NT2/D1 (cell line): ENCODE measurements around the gene CYSTM1.
A peak's percentile ranks its signal among the peaks of the same experiment; 100 is the strongest.

ENCODE experiments used
- DNase-seq: peaks from one replicate; pipeline ENCODE4 v3.0.0-alpha.2; 2011; ENCODE audit warnings: low read depth, low spot score
- H3K27me3 ChIP-seq: 2 replicates; pipeline ENCODE4 v1.6.0; 2011; ENCODE audit warnings: mild to moderate bottlenecking; ENCODE audit not compliant: insufficient read length, insufficient read depth
- H3K36me3 ChIP-seq: 2 replicates; pipeline ENCODE4 v1.6.1; 2011; ENCODE audit warnings: mild to moderate bottlenecking, low read length, mixed read lengths; ENCODE audit not compliant: insufficient read depth, insufficient read length
- H3K4me1 ChIP-seq: 2 replicates; pipeline ENCODE4 v1.5.1; 2011; ENCODE audit not compliant: insufficient read depth, insufficient read length
- H3K4me3 ChIP-seq: 2 replicates; pipeline ENCODE4 v1.5.1; 2011; ENCODE audit warnings: low read depth; ENCODE audit not compliant: insufficient read length
- H3K9ac ChIP-seq: 2 replicates; pipeline ENCODE4 v1.6.0; 2011; ENCODE audit warnings: low read depth; ENCODE audit not compliant: insufficient read length
- H3K9me3 ChIP-seq: 2 replicates; pipeline ENCODE4 v1.5.1; 2011; ENCODE audit warnings: mild to moderate bottlenecking, low read length; ENCODE audit not compliant: insufficient read depth
- SUZ12 ChIP-seq: IDR thresholded peaks from 2 replicates; pipeline ENCODE4 v1.6.1; 2011; ENCODE audit not compliant: insufficient read length, insufficient read depth; ENCODE audit errors: extremely low read depth
- YY1 ChIP-seq: IDR thresholded peaks from 2 replicates; pipeline ENCODE4 v1.6.1; 2011; ENCODE audit not compliant: insufficient read length, insufficient read depth
- ZNF274 ChIP-seq: IDR thresholded peaks from 2 replicates; pipeline ENCODE4 v1.6.1; 2011; ENCODE audit warnings: mild to moderate bottlenecking, low read depth, low read length

The CYSTM1 gene

DNA sequence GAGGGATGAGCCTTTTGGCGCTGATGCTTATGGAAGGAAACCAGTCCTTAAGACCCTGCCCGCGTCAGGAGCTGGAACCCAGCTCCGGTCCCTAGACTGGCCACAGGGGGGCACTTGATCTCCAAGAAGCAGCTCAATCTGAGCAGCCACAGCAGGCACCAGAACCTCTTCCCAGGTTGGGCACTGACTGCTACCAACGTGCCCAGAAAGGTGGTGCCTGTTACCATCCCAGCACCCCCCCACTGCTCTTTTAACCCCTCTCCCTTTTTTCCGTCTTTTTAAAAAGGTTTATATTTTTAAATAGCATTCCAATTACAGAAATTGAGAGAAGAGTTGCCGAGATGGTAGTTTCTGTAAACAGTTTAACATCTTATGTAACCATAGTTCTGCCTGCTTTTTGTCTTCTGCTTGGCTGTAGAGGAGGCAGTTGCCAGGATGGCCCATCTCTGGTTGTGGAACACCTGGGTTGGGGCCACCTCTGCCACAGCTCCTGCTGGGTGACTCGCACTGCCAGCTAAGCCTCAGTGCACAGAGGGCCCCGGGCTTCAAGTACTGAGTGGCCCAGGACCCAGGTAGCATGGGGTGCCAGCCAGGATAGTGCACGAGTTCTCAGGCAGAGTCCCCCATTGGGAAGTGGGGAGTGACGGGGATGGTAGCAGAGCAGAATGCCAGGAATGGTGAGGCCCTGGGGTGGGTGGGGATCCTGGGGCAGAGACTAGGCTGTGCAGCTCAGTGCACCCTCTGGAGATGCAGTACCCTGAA lies 65.1 kb downstream of the CYSTM1 start:
- TF ChIP-seq YY1, result no peak
- TF ChIP-seq ZNF274, result no peak
- no peak for TF ChIP-seq SUZ12
- H3K9ac ChIP-seq, result no peak overlapping the region

DNA sequence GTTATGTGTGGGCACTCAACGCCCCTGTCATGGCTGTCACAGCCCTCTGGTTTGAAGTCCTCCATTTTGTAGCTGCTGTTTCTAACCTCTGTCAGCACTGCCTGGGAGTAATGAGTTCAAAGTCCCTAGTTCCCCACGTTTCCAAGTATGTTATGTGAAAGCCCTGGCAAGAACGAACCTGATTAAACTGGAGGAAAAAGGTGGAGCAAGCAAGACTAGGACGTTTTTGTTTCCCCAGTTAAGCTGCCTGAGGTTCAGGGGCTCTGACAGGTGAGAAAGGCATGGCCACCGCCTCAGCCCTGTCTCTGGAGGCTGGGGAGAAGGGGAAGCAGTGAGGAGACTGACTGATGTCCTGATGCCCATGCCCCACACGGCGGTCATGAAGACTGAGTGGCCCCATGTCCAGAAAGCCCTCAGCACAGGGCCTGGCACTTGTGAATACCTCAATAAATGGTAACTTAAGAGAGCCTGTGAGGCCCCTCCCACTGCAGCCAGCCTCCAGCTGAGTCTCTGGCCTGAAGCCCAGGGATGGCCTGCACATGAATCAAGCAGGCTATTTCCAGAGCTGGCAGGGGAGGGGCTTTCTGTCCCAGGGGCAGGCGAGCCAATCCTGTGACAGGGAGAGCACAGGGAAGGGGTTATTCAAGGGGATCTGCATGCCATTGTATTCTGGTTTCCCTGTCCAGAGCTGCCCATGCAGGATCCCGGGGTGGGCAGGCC lies 66.2 kb downstream of the CYSTM1 start:
- H3K4me1 ChIP-seq, result peaks cover 19% of the 10 kb centered on the region
- no peaks in the 10 kb centered on the region for H3K9me3 ChIP-seq
- no peak overlapping the region for H3K4me3 ChIP-seq
- no peaks in the 10 kb centered on the region for H3K27me3 ChIP-seq
- peaks cover 33% of the 10 kb centered on the region for H3K36me3 ChIP-seq
- H3K9ac ChIP-seq, result no peak overlapping the region
- DNase-seq, result peak; percentile 69
- no peak for TF ChIP-seq SUZ12
- TF ChIP-seq YY1, result no peak
- TF ChIP-seq ZNF274, result no peak

More for the DNA sequence above, 65.1 kb downstream of the CYSTM1 start:
- Histone ChIP-seq H3K36me3 (peaks cover 23% of the 10 kb centered on the region), H3K4me3 (no peak overlapping the region), H3K27me3 (no peaks in the 10 kb centered on the region), H3K4me1 (peaks cover 17% of the 10 kb centered on the region), H3K9me3 (no peaks in the 10 kb centered on the region)
- peak; percentile 54 for DNase-seq

DNA sequence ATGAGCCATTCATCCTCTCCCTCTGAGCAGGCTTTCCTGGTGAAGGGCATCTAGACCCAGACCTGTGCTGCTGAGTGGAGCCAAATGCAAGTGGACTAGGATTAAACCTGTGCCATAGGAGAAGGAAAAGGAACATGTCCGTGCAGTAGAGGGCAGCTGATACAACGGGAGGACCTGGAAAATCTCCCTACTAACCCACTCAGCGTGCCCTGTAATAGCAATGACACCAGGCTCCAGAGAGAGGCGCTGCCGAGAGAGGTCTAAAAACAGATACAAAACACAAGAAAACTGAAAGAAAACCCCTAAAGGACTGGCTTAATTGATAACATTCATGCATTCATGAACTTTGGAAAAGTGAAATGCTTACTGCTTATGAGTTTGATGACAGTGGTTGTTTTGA lies 67.1 kb downstream of the CYSTM1 start:
- no peak overlapping the region for H3K4me3 ChIP-seq

GRCh38 chr5:140242890-140243585 lies 68.0 kb downstream of the CYSTM1 start:
- H3K9me3 ChIP-seq, result no peaks in the 10 kb centered on the region
- H3K4me3 ChIP-seq, result no peak overlapping the region
- H3K27me3 ChIP-seq, result no peaks in the 10 kb centered on the region
- peaks cover 34% of the 10 kb centered on the region for H3K36me3 ChIP-seq
- no peak overlapping the region for H3K9ac ChIP-seq
- H3K4me1 ChIP-seq, result peaks cover 19% of the 10 kb centered on the region
- DNase-seq, result no peak
- no peak for TF ChIP-seq YY1
- TF ChIP-seq ZNF274, result no peak
- no peak for TF ChIP-seq SUZ12

More for the DNA sequence above, 67.1 kb downstream of the CYSTM1 start:
- Histone ChIP-seq H3K27me3 (no peaks in the 10 kb centered on the region), H3K9ac (no peak overlapping the region), H3K4me1 (peaks cover 19% of the 10 kb centered on the region), H3K9me3 (no peaks in the 10 kb centered on the region), H3K36me3 (peaks cover 34% of the 10 kb centered on the region)
- TF ChIP-seq YY1 (no peak), SUZ12 (no peak), ZNF274 (no peak)
- no peak for DNase-seq

- Histone ChIP-seq H3K4me3 (no peak overlapping the region), H3K9me3 (no peaks in the 10 kb centered on the region), H3K4me1 (peaks cover 19% of the 10 kb centered on the region), H3K36me3 (peaks cover 38% of the 10 kb centered on the region), H3K27me3 (no peaks in the 10 kb centered on the region), H3K9ac (no peak overlapping the region)
- TF ChIP-seq SUZ12, result no peak
- no peak for TF ChIP-seq YY1
- TF ChIP-seq ZNF274, result no peak
- DNase-seq, result no peak
These were observed 68.8 kb downstream of the CYSTM1 start for GRCh38 chr5:140243706-140244250.

GRCh38 chr5:140244525-140245025 lies 69.6 kb downstream of the CYSTM1 start:
- DNase-seq, result peak; percentile 78
- peaks cover 43% of the 10 kb centered on the region for H3K36me3 ChIP-seq
- H3K9me3 ChIP-seq, result no peaks in the 10 kb centered on the region
- H3K4me1 ChIP-seq, result peaks cover 19% of the 10 kb centered on the region
- H3K27me3 ChIP-seq, result no peaks in the 10 kb centered on the region
- no peak overlapping the region for H3K9ac ChIP-seq
- no peak for TF ChIP-seq ZNF274
- TF ChIP-seq SUZ12, result no peak
- TF ChIP-seq YY1, result no peak
- H3K4me3 ChIP-seq, result no peak overlapping the region

GRCh38 chr5:140245341-140245740 lies 70.4 kb downstream of the CYSTM1 start:
- no peak for TF ChIP-seq ZNF274
- no peak for TF ChIP-seq SUZ12
- TF ChIP-seq YY1, result no peak
- no peaks in the 10 kb centered on the region for H3K27me3 ChIP-seq
- H3K9ac ChIP-seq, result no peak overlapping the region
- H3K4me3 ChIP-seq, result no peak overlapping the region
- no peak for DNase-seq
- H3K4me1 ChIP-seq, result peaks cover 19% of the 10 kb centered on the region
- peaks cover 50% of the 10 kb centered on the region for H3K36me3 ChIP-seq
- H3K9me3 ChIP-seq, result no peaks in the 10 kb centered on the region
